PC-9 (cell line): ENCODE measurements around the gene RNU1-2. TPM values are rescaled to one million over a fixed set of nuclear protein-coding genes. Genes with fewer than 3 reads are reported as not detected.
A peak's percentile ranks its signal among the peaks of the same experiment; 100 is the strongest.

Source experiments
- BruUV-seq: library from RNA; stranded (reverse); fragments of 400-500 nt; replicated peaks from 2 replicates; lab custom pipeline; 2021; lab: Mats Ljungman, UMichigan
- CTCF ChIA-PET: fragments of 300-600 bp; sonication (Branson Sonifier 250); formaldehyde crosslinking; loops from one replicate; lab custom pipeline; 2022; ENCODE audit warnings: antibody characterized with exemption; lab: Charles Lee
- POLR2A ChIA-PET: fragments of 300-600 bp; sonication (Branson Sonifier 250); formaldehyde crosslinking; loops from one replicate; lab custom pipeline; 2022; ENCODE audit warnings: antibody characterized with exemption; ENCODE audit not compliant: unreplicated experiment; lab: Charles Lee
- DNase-seq, 2 experiments: peaks; one replicate each; pipeline versions ENCODE4 v3.0.0 to v3.0.0-alpha.2; 2015 to 2022; ENCODE audit warnings: mixed read lengths in 1 of 2
- H2AFZ ChIP-seq: fragments of 200-600 bp; sonication (generic); 2 replicates; pipeline ENCODE4 v1.8.1; 2017; ENCODE audit warnings: antibody characterized with exemption
- H3F3A ChIP-seq: fragments of 200-600 bp; sonication (generic); 2 replicates; pipeline ENCODE4 v1.8.1; 2017; ENCODE audit warnings: antibody characterized with exemption, mild to moderate bottlenecking, low read depth; ENCODE audit not compliant: insufficient read depth
- H3K27ac ChIP-seq: fragments of 200-600 bp; sonication (generic); 2 replicates; pipeline ENCODE4 v1.6.1; 2016; ENCODE audit warnings: mixed run types
- H3K27me3 ChIP-seq: fragments of 200-600 bp; sonication (generic); 2 replicates; pipeline ENCODE4 v1.6.1; 2016; ENCODE audit warnings: low read depth, mixed run types; ENCODE audit not compliant: insufficient read depth
- H3K36me3 ChIP-seq: fragments of 200-600 bp; sonication (generic); 2 replicates; pipeline ENCODE4 v1.6.1; 2016; ENCODE audit warnings: low read depth, mixed run types
- H3K4me1 ChIP-seq: fragments of 200-600 bp; sonication (generic); replicated peaks from 2 replicates; pipeline ENCODE4 v1.6.1; 2016; ENCODE audit warnings: mixed run types; ENCODE audit not compliant: insufficient read depth
- H3K4me2 ChIP-seq: fragments of 200-600 bp; sonication (generic); 2 replicates; pipeline ENCODE4 v1.6.1; 2017; ENCODE audit warnings: mixed run types
- H3K4me3 ChIP-seq: fragments of 200-600 bp; sonication (generic); 2 replicates; pipeline ENCODE4 v1.6.1; 2016; ENCODE audit warnings: mixed run types
- H3K79me2 ChIP-seq: fragments of 200-600 bp; sonication (generic); 2 replicates; pipeline ENCODE4 v1.6.1; 2017; ENCODE audit warnings: low read depth, mixed run types
- H3K9me2 ChIP-seq: fragments of 200-600 bp; sonication (generic); 2 replicates; pipeline ENCODE4 v1.8.1; 2017; ENCODE audit warnings: mild to moderate bottlenecking; ENCODE audit not compliant: insufficient read depth
- H3K9me3 ChIP-seq: fragments of 200-600 bp; sonication (generic); 2 replicates; pipeline ENCODE4 v1.8.1; 2016; ENCODE audit warnings: low read depth; ENCODE audit not compliant: insufficient read depth
- H4K20me1 ChIP-seq: fragments of 200-600 bp; sonication (generic); 2 replicates; pipeline ENCODE4 v1.8.1; 2017; ENCODE audit not compliant: insufficient read depth
- EZH2 ChIP-seq: fragments of 200-600 bp; sonication (generic); IDR thresholded peaks from 2 replicates; pipeline ENCODE4 v1.8.0; 2017; ENCODE audit warnings: antibody characterized with exemption, low read depth
- intact Hi-C: fragments of 100-400 bp; cut with micrococcal nuclease; formaldehyde crosslinking; loops from one replicate; pipeline ENCODE4 v1.10.0; 2022; ENCODE audit not compliant: unreplicated experiment
- total RNA-seq: library from RNA; stranded (reverse); gene quantifications from 2 replicates; pipeline ENCODE4 v1.2.3, GENCODE V29; 2021
- TF ChIP-seq, protein P1 (sequence below): fragments of 200-600 bp; sonication (generic); conservative IDR thresholded peaks from 2 replicates; pipeline ENCODE4 v1.6.1; 2017; ENCODE audit warnings: mixed run types, antibody characterized with exemption, mild to moderate bottlenecking, moderate library complexity

The RNU1-2 gene
- total RNA-seq, 1 experiment from 2014 or later = 1,333 TPM

GRCh38 chr1:16903458-16903796, 7.6 kb downstream of the RNU1-2 start:
- no peaks in the 10 kb centered on the region for H3K27me3 ChIP-seq
- no peaks in the 10 kb centered on the region for H3K79me2 ChIP-seq
- no peaks in the 10 kb centered on the region for H3K36me3 ChIP-seq
- H3K9me3 ChIP-seq = no peaks in the 10 kb centered on the region
- intact Hi-C loops = loop anchor here (5.0 kb wide), 1 partner anchor 149 kb away; the partner anchor contains the start of gene SDHB
- ChIA-PET POLR2A (interaction anchor here (0.7 kb wide), 1 partner anchor 282 kb away, joined by 6 read pairs; no protein-coding TSS in a partner anchor), CTCF (interaction anchor here (1.5 kb wide), 1 partner anchor 57 kb away, joined by 4 read pairs; no protein-coding TSS in a partner anchor)
- no TSS peak for BruUV-seq
- peak overlapping the region; percentile 96 for H3K27ac ChIP-seq
- H3K4me3 ChIP-seq = peak overlapping the region; percentile 65
- peak overlapping the region; percentile 79 for H3K4me2 ChIP-seq
- DNase-seq = no peak
- TF ChIP-seq, protein P1, sequence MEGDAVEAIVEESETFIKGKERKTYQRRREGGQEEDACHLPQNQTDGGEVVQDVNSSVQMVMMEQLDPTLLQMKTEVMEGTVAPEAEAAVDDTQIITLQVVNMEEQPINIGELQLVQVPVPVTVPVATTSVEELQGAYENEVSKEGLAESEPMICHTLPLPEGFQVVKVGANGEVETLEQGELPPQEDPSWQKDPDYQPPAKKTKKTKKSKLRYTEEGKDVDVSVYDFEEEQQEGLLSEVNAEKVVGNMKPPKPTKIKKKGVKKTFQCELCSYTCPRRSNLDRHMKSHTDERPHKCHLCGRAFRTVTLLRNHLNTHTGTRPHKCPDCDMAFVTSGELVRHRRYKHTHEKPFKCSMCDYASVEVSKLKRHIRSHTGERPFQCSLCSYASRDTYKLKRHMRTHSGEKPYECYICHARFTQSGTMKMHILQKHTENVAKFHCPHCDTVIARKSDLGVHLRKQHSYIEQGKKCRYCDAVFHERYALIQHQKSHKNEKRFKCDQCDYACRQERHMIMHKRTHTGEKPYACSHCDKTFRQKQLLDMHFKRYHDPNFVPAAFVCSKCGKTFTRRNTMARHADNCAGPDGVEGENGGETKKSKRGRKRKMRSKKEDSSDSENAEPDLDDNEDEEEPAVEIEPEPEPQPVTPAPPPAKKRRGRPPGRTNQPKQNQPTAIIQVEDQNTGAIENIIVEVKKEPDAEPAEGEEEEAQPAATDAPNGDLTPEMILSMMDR = no peak
- TF ChIP-seq EZH2 = no peak
- no peaks in the 10 kb centered on the region for H3K9me2 ChIP-seq
- H4K20me1 ChIP-seq = no peaks in the 10 kb centered on the region
- H3K4me1 ChIP-seq = peaks cover 9% of the 10 kb centered on the region
- H2AFZ ChIP-seq = peak overlapping the region; percentile 73
- H3F3A ChIP-seq = peaks cover 20% of the 10 kb centered on the region

DNA sequence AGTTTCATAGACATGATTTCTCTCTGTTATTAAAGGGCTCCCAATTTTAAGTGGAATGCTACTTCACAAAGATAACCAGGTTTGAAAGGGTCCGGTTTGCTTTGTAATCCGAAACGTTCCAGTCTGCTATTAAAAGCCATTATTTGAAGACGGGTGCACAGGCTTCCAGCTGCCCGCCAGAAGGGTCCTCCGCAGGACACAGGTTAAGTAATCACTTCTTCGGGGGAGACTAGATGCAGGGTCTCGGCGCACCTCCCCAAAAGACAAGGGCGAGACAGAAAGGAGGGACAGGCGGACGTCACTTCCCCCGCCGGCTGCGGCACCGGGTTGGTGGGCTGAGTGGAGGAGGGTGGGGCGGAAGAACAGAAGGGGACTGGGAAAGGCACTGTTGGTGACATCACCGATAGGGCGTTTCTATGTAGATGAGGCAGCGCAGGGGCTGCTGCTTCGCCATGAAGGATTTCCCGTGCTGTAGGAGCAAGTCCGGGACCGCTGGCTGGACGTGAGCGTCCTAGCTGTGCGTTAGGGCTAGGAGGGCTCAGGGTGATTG, 8.9 kb downstream of the RNU1-2 start:
- Histone ChIP-seq H3F3A (peaks cover 20% of the 10 kb centered on the region), H3K9me3 (no peaks in the 10 kb centered on the region), H4K20me1 (no peaks in the 10 kb centered on the region), H2AFZ (peak overlapping the region; percentile 73), H3K36me3 (no peaks in the 10 kb centered on the region), H3K79me2 (no peaks in the 10 kb centered on the region), H3K27me3 (no peaks in the 10 kb centered on the region), H3K4me3 (peak overlapping the region; percentile 65), H3K4me1 (peaks cover 9% of the 10 kb centered on the region), H3K9me2 (no peaks in the 10 kb centered on the region), H3K27ac (peak overlapping the region; percentile 96), H3K4me2 (peak overlapping the region; percentile 79)
- POLR2A ChIA-PET = interaction anchor here (0.5 to 0.6 kb wide), 4 partner anchors 8 to 791 kb away, joined by 3 to 4 read pairs (median 4); no protein-coding TSS in a partner anchor
- intact Hi-C loops = loop anchor here (5.0 kb wide), 1 partner anchor 148 kb away; the partner anchor contains the start of gene SDHB
- DNase-seq = peak; percentile 79 to 93
- CTCF ChIA-PET = interaction anchor here (1.5 kb wide), 1 partner anchor 56 kb away, joined by 4 read pairs; no protein-coding TSS in a partner anchor
- BruUV-seq = no TSS peak
- TF ChIP-seq, protein P1 = no peak
- TF ChIP-seq EZH2 = no peak

DNA sequence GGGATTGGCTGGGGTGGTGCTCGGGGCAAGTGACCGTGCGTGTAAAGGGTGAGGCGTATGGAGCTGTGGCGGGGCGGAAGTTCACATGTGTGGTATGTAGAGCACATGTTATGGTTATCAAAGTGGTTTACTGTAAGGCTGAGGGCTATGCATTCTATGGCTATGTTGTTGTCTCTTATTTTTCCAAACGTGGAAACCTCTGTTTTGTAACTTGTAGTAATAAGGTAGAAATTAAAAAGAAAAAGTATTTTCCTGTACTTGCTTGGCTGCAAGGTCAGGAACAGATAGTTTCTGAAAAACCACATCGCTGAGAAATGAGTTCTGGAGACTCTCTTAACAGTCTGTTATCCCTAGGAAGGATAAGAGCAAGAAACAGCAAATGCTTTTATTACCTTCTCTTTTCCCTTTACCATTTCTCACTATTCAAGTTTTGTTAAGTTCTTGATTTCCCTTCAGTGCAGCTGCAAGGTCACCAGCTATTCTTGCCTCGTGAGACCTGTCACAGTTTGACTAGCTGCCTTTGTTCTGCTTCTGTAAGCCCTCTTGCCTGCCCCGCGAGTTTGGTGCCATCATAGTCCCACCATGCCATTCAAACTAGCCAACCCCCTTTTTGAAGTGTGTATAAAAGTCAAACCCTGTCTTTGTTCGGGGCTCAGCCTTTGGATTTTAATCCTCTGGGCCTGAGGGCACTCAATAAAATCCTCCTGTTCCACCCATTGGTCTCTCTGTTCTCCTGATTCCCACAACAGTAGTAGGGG, 9.5 kb downstream of the RNU1-2 start:
- CTCF ChIA-PET = no interaction called here
- peaks cover 20% of the 10 kb centered on the region for H3F3A ChIP-seq
- no peaks in the 10 kb centered on the region for H3K27me3 ChIP-seq
- H3K4me1 ChIP-seq = peaks cover 9% of the 10 kb centered on the region
- H3K9me2 ChIP-seq = no peaks in the 10 kb centered on the region
- peak overlapping the region; percentile 79 for H3K4me2 ChIP-seq
- no peaks in the 10 kb centered on the region for H4K20me1 ChIP-seq
- no peaks in the 10 kb centered on the region for H3K36me3 ChIP-seq
- H3K4me3 ChIP-seq = peak overlapping the region; percentile 65; the same call in 1 of the 2 replicates
- intact Hi-C loops = no loop called here
- POLR2A ChIA-PET = interaction anchor here (0.5 to 0.6 kb wide), 5 partner anchors 46 to 792 kb away, joined by 3 to 6 read pairs (median 4); no protein-coding TSS in a partner anchor
- BruUV-seq = TSS peak; percentile 99
- TF ChIP-seq EZH2 = no peak
- TF ChIP-seq, protein P1 = no peak
- DNase-seq = peak; percentile 6 to 81
- H2AFZ ChIP-seq = peak overlapping the region; percentile 73
- H3K79me2 ChIP-seq = no peaks in the 10 kb centered on the region
- H3K9me3 ChIP-seq = no peaks in the 10 kb centered on the region
- peak overlapping the region; percentile 96 for H3K27ac ChIP-seq
